Measurements from ENCODE around the gene P2RY6.
"Not testable (repeated sequence)": the region's sequence is repeated elsewhere in the genome, so short reads cannot be mapped to it uniquely, and the experiment has no call there.

P2RY6 gene

DNA sequence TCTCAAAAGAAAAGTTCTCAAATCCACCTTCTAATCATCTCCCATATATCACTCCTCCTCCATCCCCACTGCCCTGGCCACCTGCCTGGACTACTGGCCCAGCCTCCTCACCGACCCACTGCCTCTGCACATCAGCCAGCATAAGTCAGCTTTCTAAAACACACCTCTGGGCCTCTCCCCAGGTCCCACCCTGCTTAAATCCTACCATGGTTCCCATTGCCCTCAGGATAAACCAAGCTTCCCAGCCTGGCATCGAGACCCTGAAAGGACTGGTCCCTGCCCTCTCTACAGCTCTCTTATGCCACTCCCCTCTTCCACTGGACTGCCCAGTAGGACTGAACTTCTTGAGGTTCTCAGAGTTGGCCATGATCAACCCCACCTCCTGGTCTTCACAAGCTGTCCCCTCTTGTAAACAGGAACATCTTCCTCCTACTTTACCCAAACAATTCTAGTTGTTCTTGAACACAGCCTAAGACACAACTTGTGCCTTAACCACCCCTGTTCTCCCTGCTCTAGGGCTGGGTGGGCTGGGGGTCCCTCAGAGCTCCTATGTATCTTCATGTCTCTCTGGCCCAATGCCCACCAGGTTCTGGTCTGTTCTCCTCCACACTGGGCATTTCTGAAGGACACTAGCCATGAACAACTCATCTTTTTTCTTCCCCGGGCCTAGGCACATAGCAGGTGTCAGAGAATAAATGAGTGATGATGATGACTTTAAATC, 12.6 kb upstream of the P2RY6 start:
- no peak for DNase-seq (ENCODE audit: low read depth in 2 of 2)

- DNase-seq (ENCODE audit: low read depth in 2 of 2) = no peak
Observed at GRCh38 chr11:73260127-73260457, 12.0 kb upstream of the P2RY6 start.

DNA sequence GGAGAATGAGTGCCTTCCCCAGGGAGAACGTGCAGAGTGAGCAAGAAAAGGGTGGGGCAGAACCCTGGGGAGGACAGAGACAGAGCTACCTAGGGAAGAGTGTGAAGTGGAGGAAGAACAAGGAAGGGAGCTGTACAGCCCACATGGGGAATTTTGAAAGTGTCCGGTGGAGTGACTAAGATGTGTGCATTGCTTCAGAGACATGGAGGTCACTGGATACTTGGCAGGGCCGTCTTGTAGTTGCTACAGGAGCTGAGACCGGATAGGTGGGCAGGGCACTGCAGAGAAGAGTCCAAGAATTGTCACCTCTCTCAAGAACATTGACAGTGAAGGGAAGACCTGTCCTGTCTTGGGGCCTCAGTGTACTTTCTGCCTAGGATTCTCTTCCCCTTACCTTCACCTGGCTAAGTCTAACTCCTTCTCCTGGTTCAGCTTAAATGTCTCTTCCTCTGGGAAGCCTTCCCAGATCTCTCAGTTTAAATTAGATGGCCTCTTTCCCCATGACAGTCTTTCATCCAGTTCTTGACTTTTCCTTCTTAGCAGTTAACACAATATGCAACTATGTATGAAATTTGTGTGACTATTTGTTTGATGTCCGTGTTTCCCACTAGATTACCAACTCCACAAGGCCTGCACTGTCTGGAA, 9.2 kb upstream of the P2RY6 start:
- no peak for DNase-seq (ENCODE audit: low read depth in 2 of 2)

GRCh38 chr11:73263640-73264039, 8.5 kb upstream of the P2RY6 start:
- no peak for DNase-seq (ENCODE audit: low read depth in 2 of 2)

DNA sequence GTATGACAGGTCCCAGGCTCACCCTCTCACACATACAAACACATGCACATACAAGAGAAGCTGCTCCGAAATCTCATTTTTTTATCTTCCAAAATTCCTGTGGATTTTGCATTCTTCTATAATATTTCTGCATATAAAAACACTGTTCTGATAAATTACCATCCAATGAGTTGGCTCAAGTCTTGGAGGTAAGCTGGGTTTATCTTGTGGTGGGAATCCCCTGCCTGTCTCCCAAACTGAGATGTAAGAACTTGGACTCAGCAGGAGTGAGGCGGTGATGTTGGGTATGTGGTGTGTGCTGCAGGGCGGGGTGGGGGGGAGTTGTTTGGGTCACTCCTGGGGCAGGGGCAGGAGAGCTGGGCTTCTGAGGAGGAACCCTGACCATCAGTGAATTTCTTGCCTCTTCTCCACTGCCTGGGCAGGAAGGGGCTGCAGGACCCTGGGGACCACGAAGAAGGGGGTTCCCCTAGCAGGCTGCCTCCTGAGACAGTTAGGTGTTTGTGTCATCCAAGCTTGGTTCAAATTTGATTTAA, 6.8 kb upstream of the P2RY6 start:
- no peak for DNase-seq (ENCODE audit: low read depth in 2 of 2)

- no peak for DNase-seq (ENCODE audit: low read depth in 2 of 2)
Observed at GRCh38 chr11:73265853-73266645, 6.1 kb upstream of the P2RY6 start.

- DNase-seq (ENCODE audit: low read depth in 2 of 2) = no peak
Observed at GRCh38 chr11:73266646-73267020, 5.5 kb upstream of the P2RY6 start.

DNA sequence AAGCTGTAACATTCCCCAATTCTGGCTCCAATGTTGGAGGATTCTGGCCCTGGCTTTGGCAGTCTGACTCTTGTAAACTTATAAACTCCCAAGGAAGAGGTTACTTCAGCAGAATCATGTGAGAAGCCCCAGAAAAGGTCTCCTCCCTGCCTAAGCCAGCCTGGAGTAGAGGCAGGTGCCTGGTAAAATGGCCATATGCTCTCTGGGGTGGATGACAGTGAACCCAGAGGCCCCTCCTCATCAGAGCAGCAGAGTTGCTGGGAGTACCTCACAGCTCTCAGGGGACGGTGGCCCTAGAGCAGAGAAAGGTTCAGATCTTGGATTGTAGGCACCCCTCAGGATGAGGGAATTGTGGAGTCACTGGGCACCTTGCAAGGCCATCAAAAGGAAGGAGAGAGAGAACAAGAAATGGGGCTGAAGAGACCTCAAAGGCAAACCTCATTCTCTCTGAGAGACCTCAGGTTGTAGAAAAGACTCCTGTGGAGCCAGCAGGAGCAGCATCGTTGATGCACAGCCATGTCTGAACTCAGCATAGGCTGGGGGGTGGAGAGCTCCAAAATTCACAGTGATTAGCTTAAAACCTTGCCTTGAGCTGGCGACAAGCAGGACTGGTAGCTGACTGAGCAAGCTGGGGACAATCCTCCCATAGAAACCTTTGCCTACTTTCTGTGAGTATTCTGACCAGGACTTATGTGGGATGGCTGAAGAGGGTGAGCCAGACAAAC, 4.9 kb upstream of the P2RY6 start:
- DNase-seq (ENCODE audit: low read depth in 2 of 2) = no peak

DNA sequence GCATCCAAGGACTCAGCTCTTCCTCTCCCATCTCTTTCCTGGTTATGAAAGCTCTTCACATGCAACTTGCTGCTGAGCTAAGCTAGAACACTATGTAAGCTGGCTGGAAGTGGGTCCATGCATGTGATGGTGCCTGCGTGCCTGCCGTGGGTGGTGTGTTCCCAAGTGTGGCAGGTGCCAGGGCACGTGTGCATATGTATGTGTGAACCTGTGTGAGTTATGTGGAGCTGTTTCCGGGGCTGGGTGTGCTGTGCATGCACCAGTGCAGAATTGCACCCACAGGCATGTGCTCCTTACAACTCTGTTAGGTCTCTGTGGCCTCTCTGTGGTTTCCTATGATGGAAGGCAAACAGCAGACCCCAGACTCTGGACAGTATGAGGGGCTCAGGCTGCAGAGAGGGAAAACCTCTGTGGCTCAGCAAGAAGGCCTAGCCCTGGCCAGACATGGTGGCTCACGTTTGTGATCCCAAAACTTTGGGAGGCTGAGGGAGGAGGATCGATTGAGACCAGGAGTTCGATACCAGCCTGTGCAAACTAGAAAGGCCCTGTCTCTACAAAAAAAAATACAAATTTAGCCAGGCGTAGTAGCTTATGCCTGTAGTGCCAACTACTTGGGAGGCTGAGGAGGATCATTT, 4.1 kb upstream of the P2RY6 start:
- no peak for DNase-seq (ENCODE audit: low read depth in 2 of 2)

GRCh38 chr11:73268671-73269271, 3.4 kb upstream of the P2RY6 start:
- no peak for DNase-seq (ENCODE audit: low read depth in 2 of 2)

DNA sequence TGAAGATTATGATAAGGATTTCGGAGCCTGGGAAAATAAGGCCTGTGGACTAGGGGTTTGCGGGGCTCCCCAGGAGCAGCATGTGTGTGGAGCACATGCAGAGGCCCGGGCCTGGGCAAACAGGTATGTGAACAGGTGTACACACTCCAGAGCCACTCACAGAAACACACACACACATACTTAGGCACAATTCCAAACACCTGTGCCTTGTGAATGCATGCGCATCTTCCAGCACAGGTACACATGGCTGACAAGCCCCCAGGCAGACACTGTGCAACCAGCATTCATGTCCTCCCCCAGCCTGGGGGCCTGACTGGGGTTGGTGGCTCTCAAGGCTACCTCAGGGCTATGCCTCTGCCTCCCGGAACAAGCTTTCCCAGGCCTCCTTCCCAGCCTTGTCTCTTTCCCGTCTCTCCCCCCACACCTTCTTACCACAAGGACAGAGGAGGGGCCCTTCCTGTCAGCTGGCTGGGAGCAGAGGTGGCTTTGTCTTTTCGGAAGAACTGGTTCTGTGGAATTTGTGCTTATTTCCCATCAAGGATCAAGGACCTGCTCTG, 2.6 kb upstream of the P2RY6 start:
- DNase-seq (ENCODE audit: low read depth in 2 of 2) = no peak

DNA sequence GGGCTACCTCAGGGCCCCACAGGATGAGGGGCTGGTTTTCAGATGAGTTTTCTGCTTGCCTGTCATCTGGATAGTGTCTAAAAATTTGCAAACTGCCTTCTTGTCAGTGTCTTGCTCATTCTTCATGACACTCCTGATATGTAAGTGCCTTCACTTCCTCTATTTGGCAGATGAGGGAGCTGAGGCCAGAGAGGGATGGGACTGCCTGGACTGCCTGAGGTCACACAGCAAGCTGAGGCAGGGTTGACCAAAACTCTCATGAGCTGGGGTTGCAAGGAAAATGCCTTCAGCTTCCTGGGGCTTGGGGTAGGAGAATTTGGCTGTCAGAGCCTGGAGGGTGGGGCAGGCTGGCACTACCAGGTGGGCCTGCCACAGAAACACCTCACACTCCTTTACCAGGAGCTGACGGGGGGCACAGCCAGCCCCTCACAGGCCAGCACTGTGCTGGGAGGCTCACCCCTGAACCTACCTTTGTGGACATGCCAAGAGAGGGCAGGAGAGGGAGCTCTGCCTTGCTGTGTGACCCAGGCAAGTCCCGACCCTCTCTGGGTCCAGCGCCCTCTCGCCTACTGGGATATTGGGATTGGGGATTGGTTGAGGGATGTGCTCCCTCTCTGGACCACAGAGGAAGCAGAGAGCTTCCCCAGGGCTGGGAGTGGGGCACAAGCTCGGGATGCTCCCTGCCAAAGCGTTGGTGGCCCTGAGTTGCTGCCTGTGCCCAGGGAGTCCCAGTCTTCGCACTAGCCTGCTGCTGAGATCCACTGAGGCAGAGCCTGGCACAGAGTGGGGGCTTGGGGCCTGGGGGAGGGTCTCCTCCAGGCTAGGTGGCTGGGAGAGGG, 1.9 kb upstream of the P2RY6 start:
- DNase-seq (ENCODE audit: low read depth in 2 of 2) = no peak

- no peak for DNase-seq (ENCODE audit: low read depth in 2 of 2)
Observed at GRCh38 chr11:73270855-73271477, 1.2 kb upstream of the P2RY6 start.

DNA sequence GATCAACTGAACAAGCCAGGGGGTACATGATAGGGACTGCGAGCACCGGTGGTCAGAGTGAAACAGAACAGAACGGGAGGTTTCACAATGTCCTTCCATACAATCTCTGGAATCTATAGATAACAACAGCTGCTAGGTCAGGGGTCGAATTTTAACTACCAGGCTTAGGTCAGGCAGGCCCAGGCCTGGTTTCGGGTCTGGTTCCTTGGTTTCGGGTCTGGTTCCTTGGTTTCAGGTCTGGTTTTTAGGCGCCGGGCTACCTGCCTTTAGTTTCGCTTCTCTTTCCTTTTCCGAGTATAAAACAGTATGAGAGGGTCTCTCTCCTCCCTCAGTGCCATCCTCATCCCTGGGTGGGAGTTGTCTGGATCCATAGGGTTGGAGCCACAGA, 666 bp upstream of the P2RY6 start:
- DNase-seq (ENCODE audit: low read depth in 2 of 2) = not testable (repeated sequence)

GRCh38 chr11:73272680-73273038, 521 bp downstream of the P2RY6 start:
- DNase-seq (ENCODE audit: low read depth in 2 of 2) = no peak

- DNase-seq (ENCODE audit: low read depth in 2 of 2) = no peak
Observed at GRCh38 chr11:73273222-73273895, 1.2 kb downstream of the P2RY6 start.

- DNase-seq (ENCODE audit: low read depth in 2 of 2) = not testable (repeated sequence)
Observed at GRCh38 chr11:73274191-73274590, 2.1 kb downstream of the P2RY6 start.

DNA sequence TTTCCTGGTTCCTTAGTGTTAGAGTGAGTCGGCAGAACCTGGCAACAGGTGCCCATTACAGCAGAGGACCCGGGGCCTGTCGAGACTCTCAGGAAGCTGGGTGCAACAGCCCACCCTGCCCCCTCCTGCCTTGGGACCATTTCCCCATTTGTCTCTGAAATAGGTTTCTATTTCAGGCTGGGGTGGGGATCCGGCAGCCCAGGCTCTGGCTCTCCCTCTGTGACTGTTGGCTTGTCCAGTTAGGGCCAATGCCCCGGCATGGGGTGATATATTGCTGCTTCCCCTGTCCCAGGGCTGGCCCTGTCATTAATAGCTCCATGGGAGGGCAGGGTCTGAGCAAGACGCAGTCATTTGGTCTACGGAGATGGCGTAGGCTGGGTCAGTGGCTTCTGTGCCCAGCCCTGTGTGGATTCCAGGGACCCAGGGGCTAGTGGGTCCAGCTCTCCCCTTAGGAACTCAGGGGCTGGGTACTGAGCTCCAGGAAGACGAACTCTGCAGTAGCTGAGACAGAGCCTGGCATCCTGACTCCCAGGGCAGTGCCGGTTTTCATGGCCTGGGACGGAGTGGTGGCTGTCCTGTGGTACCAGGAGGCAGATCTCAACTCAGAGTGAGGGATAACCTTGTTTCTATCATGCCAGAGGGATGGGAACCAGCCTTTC, 2.7 kb downstream of the P2RY6 start:
- no peak for DNase-seq (ENCODE audit: low read depth in 2 of 2)

DNA sequence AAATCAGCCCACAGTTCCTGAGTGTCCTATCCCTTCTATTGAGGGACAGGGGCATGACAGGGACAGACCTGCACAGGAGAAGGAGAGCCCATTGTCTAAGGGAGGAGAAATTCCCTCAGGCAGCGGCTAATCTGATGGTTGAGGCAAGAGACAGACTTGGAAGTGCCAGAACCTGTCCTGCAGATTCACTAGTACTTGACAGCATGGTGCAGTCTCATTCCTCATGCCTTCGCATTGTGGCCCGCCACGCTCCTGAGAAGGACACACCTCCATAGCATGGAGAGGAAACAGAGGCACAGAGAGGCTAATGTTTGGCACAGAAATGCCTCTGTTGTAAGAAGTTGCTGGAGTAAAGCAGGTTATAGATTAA, 3.2 kb downstream of the P2RY6 start:
- no peak for DNase-seq (ENCODE audit: low read depth in 2 of 2)
